GM20000 (cell line): Measurements from ENCODE around the gene NUMB.

Source experiments
- DNase-seq: peaks from one replicate; pipeline ENCODE4 v3.0.0; 2012; ENCODE audit warnings: low spot score
- TF ChIP-seq, protein P1 (sequence below): IDR thresholded peaks from 2 replicates; pipeline ENCODE4 v1.5.1; 2012; ENCODE audit warnings: mild to moderate bottlenecking, control low read depth; ENCODE audit errors: extremely low read depth, missing control alignments

The NUMB gene

DNA sequence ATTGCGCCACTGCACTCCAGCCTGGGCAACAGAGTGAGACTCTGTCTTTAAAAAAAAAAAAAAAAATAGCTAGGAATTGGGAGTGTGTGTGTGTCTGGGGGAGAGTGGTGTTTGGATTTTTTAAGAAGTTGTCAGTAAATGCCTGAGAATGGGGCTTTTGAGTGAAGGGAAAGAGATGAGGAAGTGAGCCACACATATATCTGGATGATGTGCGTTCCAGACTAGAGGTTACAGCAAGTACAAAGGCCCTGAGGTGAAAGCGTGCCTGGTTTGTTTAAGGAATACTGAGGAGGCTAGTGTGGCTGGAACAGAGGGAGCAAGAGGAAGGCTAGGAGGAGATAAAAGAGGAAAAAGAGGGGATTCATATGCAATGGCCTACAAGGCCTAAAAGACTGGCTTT, 151.1 kb downstream of the NUMB start:
- no peak for DNase-seq
- TF ChIP-seq, protein P1, sequence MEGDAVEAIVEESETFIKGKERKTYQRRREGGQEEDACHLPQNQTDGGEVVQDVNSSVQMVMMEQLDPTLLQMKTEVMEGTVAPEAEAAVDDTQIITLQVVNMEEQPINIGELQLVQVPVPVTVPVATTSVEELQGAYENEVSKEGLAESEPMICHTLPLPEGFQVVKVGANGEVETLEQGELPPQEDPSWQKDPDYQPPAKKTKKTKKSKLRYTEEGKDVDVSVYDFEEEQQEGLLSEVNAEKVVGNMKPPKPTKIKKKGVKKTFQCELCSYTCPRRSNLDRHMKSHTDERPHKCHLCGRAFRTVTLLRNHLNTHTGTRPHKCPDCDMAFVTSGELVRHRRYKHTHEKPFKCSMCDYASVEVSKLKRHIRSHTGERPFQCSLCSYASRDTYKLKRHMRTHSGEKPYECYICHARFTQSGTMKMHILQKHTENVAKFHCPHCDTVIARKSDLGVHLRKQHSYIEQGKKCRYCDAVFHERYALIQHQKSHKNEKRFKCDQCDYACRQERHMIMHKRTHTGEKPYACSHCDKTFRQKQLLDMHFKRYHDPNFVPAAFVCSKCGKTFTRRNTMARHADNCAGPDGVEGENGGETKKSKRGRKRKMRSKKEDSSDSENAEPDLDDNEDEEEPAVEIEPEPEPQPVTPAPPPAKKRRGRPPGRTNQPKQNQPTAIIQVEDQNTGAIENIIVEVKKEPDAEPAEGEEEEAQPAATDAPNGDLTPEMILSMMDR = no peak

DNA sequence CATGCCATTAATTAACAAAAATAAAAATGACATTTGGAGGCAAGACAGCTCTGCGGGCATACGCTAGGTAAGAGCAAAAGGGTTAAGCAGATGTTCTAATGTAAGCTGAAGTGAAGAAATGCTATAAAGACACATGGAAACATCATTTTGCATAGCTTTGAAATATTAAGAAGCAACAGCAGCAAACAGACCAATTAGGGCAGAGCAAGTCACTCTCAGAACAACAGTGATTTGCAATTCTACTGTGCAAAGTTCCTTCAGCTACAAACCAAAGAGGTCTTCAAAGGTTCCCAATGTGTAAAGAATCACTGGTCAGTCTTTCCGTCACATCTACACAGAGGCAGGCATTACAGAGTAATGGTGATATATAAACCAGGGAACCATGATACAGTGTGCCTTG, 152.8 kb downstream of the NUMB start:
- no peak for DNase-seq
- TF ChIP-seq, protein P1 = no peak

DNA sequence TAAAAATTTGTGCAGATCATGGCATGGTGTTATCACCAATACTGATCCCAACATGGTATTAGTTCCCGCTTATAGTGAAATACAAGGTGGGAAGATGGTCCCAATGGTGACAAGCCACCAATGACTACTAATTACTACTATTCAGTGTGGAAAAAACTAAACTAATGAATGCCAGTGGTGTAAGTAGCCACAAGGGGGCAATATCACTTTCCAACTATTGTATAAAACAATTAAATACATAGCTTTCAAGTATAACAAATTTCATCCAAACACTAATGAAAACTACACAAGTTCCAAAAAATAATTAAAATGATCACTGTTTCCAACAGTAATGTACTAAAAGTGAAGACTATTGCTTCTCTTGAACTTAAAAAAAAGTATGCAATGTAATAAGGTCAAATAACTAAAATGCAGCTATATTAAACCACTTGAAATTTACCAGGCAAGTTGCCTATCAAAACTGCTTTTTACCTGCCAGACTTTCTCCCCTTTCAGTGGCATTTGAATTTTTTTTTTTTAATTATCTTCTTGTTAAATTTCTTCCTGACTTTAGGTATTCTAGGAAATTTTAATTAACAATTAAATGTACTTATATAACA, 163.0 kb downstream of the NUMB start:
- TF ChIP-seq, protein P1 = peak; percentile 38
- peak; percentile 25 for DNase-seq

DNA sequence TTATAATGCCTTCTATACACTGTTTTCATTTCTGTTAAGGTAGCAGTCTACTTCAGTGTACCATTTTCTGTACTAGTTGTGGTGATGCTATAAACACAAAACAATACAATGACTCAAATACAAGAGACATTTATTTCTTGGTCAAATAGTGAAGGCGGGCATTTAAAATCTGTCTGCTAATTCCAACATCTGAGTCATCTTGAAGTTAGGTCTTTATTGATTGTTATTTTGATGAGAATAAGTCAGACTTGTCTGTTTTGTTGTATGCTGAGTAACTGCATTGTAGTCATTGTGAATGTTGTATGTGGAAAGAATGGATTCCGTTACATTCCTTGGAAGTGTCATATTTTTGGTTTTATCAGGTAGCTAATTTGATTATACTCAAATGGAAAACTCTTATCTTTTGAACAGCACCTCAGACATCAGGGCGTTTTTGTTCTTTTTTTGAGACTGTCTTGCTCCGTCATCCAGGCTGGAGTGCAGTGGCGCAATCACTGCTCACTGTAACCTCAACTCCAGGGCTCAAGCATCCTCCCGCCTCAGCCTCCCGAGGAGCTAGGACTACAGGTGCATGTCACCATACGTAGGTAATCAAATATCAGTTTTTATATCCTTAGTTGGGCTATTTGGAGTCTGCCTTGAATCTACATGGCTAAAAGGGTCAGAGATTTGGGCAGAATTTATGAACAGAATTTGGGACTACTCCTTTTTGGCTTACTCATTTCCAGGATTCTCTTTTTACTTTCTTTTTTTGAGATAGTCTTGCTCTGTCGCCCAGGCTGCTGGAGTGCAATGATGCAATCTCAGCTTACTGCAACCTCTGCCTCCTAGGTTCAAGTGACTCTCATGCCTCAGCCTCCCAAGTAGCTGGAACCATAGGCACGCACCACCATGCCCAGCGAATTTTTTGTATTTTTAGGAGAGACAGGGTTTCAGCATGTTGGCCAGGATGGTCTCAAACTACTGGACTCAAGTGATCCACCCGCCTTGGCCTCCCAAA, 164.3 kb downstream of the NUMB start:
- TF ChIP-seq, protein P1 = no peak
- no peak for DNase-seq

DNA sequence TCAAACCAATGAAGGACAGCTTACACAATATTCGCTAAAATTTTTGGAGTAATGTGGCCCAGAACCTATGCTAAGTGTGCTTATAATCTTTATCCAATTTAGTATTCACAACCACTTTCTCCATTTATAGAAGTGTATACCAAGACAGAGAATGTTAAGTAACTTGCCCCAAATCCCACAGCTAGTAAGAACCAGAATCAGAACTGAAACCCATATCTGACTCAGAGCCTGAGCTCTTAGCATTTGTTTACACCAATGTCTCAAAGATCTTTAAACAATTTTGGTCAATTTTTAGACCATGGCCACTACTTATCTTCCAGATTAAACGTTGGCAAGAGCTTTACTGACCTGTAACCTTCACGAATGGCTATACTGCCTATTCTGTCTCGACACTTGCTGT, 168.1 kb downstream of the NUMB start:
- TF ChIP-seq, protein P1 = no peak
- peak; percentile 54 for DNase-seq

DNA sequence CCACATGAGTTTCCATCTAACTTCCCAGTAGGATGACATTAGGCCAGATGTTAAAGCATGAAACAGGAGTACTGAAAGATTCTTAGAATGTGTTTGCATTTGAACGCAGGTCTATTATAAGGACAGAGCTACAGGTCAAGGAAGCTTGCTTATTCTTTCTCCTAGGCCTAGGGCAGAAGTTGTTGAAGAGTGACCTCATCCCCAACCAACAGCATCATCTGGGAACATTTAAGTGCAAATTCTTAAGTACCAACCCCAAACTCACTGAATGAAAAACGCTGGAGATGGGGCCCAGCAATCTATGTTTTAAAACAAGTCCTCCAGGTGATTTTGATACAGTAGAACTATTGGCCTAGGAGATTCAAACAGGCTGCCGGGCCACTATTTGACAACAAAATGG, 168.6 kb downstream of the NUMB start:
- no peak for DNase-seq
- TF ChIP-seq, protein P1 = no peak

DNA sequence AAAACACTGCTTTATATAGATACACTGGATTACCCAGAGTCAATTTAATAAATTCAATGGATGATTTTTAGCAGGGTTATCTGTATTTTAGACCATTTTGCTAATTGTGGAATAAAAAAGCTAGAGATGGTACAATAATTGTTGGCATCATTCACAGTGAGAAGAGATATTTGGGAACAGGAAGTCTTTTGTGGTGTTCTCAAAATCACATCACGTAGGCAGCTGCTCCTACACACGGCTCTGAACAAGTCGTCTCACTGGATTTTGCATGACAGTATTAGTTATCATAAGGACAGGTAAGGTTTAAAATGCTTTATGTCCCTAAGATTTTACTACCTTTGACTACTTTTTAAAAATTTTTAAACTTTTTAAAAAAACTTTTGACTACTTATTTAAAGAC, 169.0 kb downstream of the NUMB start:
- no peak for DNase-seq
- TF ChIP-seq, protein P1 = no peak
